Stimulated activated CD4-positive, alpha-beta T cell treated with anti-CD3 and anti-CD28 coated beads, Interleukin-4, amount 100 ng/mL, for 24 hours (primary cell): ENCODE data around the gene SYS1.

Experiments
- DNase-seq: peaks from one replicate; pipeline ENCODE4 v3.0.0-alpha.2; 2020

SYS1 gene

GRCh38 chr20:45392733-45393132, 29.8 kb downstream of the SYS1 start:
- no peak for DNase-seq

DNA sequence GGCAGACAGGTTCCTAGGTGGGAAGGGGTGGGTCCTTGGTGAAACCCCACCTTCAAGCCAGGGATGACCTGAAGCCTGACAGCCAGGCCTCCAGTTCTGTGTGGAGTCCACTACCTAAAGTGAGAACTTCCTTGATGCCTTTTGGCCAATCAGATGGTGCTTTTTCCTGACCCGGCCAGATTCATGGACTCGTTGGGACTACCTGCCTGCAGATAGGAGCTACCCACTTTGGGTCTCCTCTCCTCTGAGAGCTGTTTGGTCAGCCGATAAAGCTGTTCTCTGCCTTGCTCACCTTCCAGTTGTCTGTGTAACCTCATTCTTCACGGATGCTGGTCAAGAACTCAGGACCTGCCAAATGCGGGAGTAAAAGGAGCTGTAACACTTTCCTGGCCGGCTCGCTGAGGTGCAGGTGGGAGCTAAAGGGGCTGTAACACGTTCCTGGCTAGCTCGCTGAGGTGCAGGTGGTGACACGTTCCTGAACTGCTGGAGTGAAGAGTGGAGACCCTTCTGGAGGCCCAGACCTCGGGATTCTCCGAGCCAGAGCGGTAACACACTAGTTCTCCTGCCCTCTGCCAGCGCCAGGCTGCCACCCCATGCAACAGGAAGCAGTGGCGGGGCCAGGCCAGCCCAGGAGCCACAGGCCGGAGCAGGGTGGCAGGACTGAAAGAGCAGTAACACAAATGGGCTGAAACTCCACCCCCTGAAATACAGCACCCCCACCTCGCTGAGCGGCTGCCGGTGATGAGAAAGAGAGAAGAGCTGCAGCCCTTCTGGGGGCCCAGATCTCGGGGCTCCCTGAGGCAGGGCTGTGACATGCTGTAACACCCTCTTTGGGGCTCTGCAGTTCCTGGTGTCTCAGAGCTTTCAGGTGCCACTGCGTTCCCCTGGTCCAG, 31.5 kb downstream of the SYS1 start:
- no peak for DNase-seq

GRCh38 chr20:45395114-45395415, 32.1 kb downstream of the SYS1 start:
- DNase-seq, result no peak

GRCh38 chr20:45399018-45399417, 36.1 kb downstream of the SYS1 start:
- DNase-seq, result no peak

DNA sequence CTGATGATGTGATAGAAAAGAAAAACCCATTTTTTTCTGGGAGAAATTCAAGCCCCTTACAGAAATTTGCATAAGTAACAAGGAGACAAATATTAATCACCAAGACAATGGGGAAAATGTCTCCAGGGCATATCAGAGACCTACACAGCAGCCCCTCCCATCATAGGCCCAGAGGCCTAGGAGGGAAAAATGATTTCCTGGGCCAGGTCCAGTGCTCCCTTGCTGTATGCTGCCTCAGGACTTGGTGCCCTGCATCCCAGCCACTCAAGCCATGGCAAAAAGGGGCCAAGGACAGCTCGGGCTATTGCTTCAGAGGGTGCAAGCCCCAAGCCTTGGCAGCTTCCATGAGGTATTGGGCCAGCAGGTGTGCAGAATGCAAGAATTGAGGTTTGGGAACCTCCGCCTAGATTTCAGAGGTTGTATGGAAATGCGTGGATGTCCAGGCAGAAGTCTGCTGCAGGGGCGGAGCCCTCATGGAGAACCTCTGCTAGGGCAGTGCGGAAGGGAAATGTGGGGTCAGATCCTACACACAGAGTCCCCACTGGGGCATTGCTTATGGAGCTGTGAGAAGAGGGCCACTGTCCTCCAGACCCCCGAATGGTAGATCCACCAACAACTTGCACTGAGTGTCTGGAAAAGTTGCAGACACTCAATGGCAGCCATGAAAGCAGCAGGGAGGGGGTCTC, 37.5 kb downstream of the SYS1 start:
- no peak for DNase-seq

DNA sequence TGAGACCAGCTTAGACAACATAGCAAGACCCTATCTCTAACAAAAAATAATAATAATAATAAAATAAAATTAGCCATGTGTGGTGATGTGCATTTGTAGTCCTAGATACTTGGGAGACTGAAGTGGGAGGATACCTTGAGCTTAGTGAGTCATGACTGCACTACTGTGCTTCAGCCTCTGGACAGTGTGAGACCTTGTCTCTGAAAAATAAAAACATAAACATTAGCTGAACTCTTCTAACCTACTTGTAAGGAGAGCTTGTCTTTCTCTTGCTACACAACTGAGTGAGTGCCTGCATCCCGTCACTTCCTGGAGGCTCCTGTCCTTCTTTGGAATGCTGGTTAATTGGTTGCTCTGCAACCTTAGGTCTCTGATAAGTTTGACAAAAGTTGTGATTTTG, 40.0 kb downstream of the SYS1 start:
- DNase-seq, result no peak

DNA sequence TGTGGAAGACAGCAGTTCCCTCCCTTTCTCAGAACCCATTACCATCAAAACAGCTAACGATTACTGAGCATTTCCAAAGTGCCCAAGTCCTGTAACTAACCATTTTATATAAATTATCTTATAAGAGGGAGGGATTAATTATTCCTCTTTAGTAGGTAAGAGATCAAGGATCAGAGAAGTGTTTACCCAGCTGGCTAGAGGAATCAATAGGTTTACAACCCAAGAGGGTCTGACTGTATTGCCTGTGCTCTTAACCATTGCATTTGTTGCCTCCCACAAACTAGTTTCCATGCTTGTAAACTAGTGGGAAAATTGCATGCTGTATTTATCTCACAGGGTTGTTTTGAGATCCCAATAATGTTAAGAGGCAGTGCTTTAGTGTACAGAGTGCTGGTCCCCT, 41.5 kb downstream of the SYS1 start:
- no peak for DNase-seq

- no peak for DNase-seq
Measured at GRCh38 chr20:45405571-45406259, 42.8 kb downstream of the SYS1 start.

DNA sequence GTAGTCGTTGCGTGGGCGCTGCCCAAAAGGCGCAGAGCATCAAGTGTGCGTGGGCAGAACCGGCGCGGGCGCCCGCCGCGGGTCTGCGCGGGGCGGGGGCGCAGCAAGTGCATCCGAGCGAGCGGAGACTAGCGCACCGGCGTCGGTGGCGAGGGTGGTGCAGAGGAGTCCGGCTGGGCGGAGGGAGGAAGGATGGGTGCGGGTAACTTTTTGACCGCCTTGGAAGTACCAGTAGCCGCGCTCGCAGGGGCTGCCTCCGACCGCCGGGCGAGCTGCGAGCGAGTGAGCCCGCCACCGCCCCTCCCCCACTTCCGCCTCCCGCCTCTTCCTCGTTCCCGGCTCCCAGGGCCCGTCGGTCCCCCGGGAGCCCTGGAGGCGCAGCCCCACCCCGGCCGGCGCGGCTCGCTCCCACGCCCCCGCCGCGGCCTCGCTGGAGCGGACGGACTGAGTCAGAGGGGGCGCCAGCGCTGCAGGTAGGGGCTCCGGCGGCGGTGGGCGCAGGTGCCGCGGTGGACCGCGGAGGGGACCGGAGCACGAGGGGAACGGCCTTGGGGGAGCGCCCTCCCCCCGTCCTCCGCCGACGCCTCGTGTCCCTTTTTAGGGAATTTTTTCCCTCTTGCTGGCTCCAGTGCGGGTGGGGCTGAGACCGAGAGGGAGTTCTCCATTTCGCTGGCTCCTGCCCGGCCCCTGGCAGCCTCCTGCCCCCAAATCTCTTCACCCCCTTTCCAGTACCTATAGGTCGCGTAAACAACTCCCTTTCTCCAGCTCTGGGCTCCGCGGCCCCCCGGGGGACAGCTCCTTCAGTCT, 43.5 kb downstream of the SYS1 start:
- peak; percentile 32 for DNase-seq

DNA sequence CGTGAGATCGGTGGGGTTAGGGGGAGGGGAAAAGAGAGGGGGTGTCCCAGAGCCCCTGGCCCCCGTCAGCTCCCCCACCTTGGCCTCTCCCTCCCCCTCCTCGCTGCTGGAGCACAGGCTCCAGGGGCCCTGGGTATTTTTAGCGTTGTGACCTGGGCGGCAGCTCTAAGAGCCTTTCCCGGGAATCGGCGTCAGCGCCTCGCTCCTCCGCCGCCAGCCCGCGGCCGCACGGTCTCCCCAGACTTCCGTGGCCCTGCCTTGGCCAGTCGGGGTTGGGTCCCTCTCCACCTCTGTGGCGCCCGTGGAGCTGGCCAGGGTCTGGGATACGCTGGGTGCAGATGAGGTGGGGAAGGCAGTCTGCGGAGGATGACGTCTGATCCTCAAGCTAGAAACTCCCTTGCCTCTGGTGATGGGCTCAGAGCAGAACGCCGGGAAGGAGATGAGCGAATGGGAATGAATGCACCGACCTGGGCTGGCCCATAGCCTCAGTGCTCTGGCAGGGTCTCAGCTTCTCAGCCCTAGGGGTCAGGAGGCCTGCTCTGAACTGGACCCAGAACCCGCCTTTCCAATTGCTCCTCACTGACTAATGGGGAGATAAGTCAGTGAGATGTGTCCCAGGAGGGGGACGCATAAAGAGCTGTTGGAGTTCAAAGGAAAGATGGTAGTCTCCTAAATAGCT, 44.2 kb downstream of the SYS1 start:
- DNase-seq, result no peak

- DNase-seq, result no peak
Measured at GRCh38 chr20:45407783-45408645, 45.1 kb downstream of the SYS1 start, which contains the start of gene DBNDD2. TSS of gene DBNDD2 (plus strand) at chr20:45408289. CDS start at chr20:45408468, 179 bp downstream.

GRCh38 chr20:45408646-45409213, 45.8 kb downstream of the SYS1 start:
- no peak for DNase-seq

DNA sequence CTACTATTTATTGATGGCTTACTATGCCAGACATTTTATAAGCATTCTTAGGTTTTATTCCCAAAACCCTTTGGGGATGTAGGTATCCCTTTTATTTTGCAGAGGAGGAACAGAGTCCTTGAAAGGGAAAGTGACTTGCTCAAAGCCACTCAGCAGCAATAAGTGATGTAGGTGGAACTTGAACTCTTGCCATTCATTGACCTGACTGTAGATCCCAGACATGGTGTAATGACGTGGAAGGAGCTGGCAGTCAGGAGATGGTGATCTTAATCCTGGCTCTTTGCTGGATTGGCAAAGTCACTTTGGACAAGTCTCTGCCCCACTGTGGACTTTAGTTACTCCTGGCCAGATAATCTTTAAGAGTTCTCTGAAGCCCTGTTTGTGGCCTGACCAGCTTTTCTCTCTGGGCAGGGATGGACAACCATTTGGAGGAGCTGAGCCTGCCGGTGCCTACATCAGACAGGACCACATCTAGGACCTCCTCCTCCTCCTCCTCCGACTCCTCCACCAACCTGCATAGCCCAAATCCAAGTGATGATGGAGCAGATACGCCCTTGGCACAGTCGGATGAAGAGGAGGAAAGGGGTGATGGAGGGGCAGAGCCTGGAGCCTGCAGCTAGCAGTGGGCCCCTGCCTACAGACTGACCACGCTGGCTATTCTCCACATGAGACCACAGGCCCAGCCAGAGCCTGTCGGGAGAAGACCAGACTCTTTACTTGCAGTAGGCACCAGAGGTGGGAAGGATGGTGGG, 46.7 kb downstream of the SYS1 start:
- DNase-seq, result no peak

GRCh38 chr20:45410887-45411286, 47.9 kb downstream of the SYS1 start:
- DNase-seq, result no peak

DNA sequence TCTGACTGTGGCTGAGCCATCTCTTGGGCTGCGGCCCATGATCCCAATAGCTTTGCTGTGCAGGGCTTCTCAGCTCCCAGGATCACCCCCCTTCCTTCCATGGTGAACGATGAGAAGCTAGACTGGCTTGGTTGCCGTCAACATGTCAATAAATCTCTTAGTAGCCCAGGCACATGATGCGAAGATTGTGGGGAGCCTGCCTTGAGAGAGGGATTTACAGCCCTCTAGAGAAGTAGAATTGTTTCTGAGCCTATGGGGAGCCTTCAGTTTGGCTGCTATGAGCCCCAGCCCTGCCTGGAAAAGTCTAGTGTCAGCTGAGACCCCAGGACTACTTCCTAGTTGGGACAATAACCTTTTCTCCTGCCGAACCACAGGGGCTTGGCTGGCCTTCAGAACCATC, 49.7 kb downstream of the SYS1 start:
- no peak for DNase-seq

- DNase-seq, result no peak
Measured at GRCh38 chr20:45413479-45413878, 50.5 kb downstream of the SYS1 start.

- DNase-seq, result peak; percentile 91
Measured at GRCh38 chr20:45415822-45416637, 53.1 kb downstream of the SYS1 start, which contains the start of gene PIGT. TSS of gene PIGT (plus strand) at chr20:45416141. CDS start at chr20:45416157, 16 bp downstream.

GRCh38 chr20:45416917-45417316, 54.0 kb downstream of the SYS1 start:
- no peak for DNase-seq
